Measurements from ENCODE around the gene TPX2. TPM values are rescaled to one million over a fixed set of nuclear protein-coding genes. Genes with fewer than 3 reads are reported as not detected.
A peak's percentile ranks its signal among the peaks of the same experiment; 100 is the strongest.
"Not testable (repeated sequence)": the region's sequence is repeated elsewhere in the genome, so short reads cannot be mapped to it uniquely, and the experiment has no call there.

TPX2 gene
- total RNA-seq, 2 donors from 2014 or later: 51.8 to 102 TPM

DNA sequence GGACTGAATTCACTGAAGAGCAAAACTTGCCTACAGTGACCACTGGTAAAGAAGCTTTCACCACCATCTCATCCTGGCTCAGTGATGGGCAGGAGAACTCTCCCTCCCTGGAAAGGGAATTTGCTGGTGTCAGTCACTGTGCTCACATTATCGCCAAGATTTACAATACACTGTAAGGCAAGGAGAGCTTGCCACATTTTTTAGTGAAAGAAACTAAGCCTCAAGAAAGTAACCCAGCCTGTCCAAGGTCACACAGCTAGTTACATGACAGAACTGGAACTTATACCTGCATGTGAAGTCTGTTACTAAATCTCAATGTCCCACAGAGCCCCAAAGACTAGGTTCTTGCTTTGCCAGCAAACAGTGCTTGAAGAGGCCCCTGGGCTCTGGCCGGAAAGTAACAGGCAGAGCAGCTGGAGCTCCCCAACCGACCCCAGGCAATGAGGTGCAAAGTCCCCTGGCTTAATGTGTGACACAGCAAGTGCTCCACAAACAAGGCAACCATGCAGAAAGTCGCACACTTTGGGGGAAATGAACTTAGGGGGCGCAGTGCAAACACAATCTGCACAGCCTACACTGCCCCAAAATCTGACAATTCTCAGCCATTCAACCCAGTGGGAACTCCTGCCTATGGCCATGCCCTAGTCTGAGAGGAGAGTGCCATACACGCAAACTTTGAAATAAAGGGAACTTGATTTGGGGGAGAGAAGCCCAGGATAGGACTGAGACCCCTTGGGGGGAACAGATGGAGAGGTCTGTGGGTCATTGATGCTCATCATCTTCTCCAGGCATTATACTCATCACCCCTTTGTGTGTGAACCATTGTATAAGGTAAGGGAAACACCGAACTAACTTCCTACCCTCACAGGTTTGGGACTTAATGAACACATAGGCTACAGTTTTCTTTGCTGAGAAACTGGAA lies 18.3 kb upstream of the TPX2 start:
- DNase-seq (ENCODE audit: low spot score): peak; percentile 73
- no peak for ATAC-seq
- Mint-ChIP-seq H3K36me3 (peaks cover 57% of the 10 kb centered on the region), H3K27ac (peak overlapping the region; percentile 86 to 99), H3K4me1 (ENCODE audit: low read depth in 2 of 2) (peaks cover 30 to 55% of the 10 kb centered on the region in 2 donors), H3K9me3 (no peaks in the 10 kb centered on the region), H3K27me3 (no peaks in the 10 kb centered on the region), H3K4me3 (peak overlapping the region; percentile 98)

DNA sequence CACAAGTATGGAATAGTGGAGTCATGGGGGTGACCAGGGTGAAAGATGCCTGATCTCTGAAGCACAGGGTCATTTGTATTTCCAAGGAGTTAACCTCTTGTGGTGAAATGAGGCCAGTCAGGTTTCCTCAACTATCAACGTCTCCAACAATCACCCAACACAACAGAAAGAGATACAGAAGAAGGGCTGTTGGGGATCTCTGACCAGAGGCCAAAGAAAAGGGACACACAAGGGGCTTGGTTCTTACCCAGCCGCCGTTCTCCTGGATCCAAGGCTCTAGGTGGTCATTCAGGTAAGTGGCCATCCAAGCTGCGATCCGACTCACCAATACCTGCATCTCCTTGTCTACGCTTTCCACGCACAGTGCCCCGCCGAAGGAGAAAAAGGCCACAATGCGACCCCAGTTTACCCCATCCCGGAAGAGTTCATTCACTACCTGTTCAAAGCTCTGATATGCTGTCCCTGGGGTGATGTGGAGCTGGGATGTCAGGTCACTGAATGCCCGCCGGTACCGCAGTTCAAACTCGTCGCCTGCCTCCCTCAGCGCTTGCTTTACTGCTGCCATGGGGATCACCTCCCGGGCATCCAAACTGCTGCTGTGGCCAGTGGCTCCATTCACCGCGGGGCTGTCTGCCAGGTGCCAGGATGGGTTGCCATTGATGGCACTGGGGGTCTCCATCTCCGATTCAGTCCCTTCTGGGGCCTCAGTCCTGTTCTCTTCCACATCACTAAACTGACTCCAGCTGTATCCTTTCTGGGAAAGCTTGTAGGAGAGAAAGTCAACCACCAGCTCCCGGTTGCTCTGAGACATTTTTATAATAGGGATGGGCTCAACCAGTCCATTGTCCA lies 17.5 kb upstream of the TPX2 start:
- H3K4me3 Mint-ChIP-seq: peak overlapping the region; percentile 98
- ATAC-seq (no peak), DNase-seq (ENCODE audit: low spot score) (peak; percentile 62)
- H3K27me3 Mint-ChIP-seq: no peaks in the 10 kb centered on the region
- H3K27ac Mint-ChIP-seq: peak overlapping the region; percentile 86 to 99
- no peaks in the 10 kb centered on the region for H3K9me3 Mint-ChIP-seq
- peaks cover 23 to 46% of the 10 kb centered on the region in 2 donors for H3K4me1 Mint-ChIP-seq (ENCODE audit: low read depth in 2 of 2)
- peaks cover 49% of the 10 kb centered on the region for H3K36me3 Mint-ChIP-seq

DNA sequence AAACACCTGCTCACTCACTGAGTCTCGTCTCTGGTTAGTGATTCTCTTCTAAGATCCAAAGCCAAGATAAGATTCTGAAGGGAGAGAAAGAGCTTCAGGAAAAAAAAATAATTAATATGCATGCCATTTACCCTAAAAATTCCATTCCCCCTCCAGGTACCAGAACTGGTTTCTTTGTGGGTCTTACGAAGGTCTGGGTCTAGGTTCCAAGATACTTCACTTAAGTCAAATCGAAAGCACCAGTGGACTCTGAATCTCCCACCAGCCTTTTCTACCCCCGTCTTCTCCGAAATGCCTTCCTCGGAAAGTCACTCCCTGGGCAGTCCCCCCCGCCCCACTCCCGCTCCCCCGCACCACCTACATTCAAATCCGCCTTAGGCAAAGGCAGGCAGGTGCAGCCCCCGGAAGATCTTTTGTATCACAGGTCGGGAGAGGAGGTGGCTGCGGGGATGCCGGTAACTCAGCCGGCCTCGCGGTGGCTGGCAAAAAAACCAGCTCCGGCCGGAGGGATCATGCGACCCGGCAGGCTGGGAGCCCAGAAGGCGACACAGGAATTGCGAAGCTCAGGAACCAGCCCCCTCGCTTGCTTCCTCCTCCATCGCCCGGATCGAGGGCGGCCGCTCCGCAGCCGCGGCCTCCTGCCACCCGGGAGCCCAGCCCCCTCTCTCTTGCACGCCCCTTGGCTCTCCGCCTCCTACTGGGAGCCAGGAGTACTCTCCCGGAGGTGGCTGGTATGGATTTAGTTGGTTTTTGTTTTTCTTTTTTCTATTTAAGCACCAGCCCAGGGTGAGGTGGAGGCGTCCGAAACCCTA lies 16.6 kb upstream of the TPX2 start, which contains the start of gene BCL2L1:
Gene BCL2L1, minus strand, starts transcription at position 612 of the 812 bp plus-strand sequence. CDS start 650 bp downstream, outside the sequence.
- peak; percentile 90 for DNase-seq (ENCODE audit: low spot score)
- peak; percentile 43 to 59 for ATAC-seq
- Mint-ChIP-seq H3K4me1 (ENCODE audit: low read depth in 2 of 2) (peaks cover 18 to 38% of the 10 kb centered on the region in 2 donors), H3K27ac (peak within 1 kb of the TSS; percentile 86 to 99), H3K9me3 (no peaks in the 10 kb centered on the region), H3K4me3 (peak within 1 kb of the TSS; percentile 98), H3K36me3 (peaks cover 40% of the 10 kb centered on the region), H3K27me3 (no peaks in the 10 kb centered on the region)

DNA sequence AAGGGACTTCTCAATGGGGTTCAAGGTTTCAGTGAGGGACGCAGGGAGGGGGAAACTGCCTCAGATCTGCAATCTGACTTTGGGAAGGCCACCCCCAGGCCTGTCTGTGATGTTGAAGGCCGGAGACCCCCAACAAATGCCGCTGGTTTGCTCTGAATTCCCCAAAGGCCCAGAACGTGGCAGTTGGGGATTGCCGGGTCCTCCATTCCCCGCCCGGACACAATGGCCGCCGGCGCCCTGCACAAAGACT lies 16.1 kb upstream of the TPX2 start:
- DNase-seq (ENCODE audit: low spot score) (no peak), ATAC-seq (no peak)
- Mint-ChIP-seq H3K4me3 (peak overlapping the region; percentile 98), H3K9me3 (no peaks in the 10 kb centered on the region), H3K4me1 (ENCODE audit: low read depth in 2 of 2) (peaks cover 12 to 33% of the 10 kb centered on the region in 2 donors), H3K36me3 (peaks cover 35% of the 10 kb centered on the region), H3K27ac (peak overlapping the region; percentile 86 to 99), H3K27me3 (no peaks in the 10 kb centered on the region)

DNA sequence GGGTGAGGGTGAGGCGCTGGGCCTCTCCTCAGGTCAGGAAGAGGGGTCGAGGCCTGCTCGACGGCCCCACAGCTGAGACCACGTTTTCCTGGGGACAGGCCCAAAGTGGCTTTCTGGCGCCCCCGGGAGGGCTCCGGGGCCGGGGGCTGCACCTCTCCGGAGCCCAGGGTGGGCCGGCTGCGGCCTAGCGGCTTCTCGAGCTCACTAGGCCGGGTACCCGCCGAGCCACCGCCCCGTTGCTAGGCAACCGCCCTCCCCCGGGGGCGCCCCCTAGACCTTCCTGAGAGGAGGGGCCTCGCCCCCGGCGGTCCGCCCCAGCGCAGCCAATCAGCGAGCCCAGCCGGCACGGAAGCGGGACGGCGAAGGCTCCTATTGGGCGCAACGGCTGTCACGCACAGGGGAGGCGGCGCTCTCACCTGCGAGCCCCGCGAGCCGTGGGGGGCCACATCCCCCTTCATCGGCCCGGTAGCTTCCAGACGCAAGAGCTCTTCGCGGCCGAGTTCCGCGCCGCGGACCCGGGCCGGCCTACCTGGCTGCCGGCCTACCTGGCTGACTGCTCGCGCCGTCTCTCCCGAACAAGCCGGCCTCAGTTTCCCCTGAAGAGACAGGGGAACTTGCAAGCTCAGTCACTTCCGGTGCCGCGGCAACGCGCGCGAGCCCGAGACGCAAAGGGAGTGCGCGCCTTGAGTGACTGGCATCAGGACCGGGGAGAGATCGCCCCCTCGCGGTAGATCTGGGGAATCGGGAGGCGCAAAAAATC lies 15.6 kb upstream of the TPX2 start:
- H3K4me1 Mint-ChIP-seq (ENCODE audit: low read depth in 2 of 2): peaks cover 11 to 29% of the 10 kb centered on the region in 2 donors
- no peaks in the 10 kb centered on the region for H3K9me3 Mint-ChIP-seq
- peak; percentile 95 to 96 for ATAC-seq
- peaks cover 34% of the 10 kb centered on the region for H3K36me3 Mint-ChIP-seq
- H3K4me3 Mint-ChIP-seq: peak overlapping the region; percentile 98
- DNase-seq (ENCODE audit: low spot score): peak; percentile 100
- no peaks in the 10 kb centered on the region for H3K27me3 Mint-ChIP-seq
- H3K27ac Mint-ChIP-seq: peak overlapping the region; percentile 86 to 99

DNA sequence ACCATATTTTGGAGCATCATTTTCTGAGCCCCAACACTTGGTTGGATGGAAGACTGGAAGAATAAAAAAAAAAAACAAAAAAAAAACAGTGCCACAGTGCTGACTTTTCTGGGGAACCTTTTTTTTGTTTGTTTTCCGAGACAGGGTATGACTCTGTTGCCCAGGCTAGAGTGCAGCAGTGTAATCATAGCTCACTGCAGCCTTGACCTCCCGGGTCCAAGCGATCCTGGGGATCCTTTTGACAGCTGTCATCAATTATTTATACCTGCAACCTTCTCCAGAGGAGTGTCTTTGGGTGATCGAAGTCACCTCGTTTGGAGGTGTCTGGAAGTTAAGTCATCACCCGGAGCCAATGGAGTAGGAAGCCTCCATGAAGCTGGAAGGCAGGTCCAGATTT lies 7.8 kb upstream of the TPX2 start:
- Mint-ChIP-seq H3K9me3 (no peaks in the 10 kb centered on the region), H3K4me1 (ENCODE audit: low read depth in 2 of 2) (no peaks in the 10 kb centered on the region), H3K36me3 (no peaks in the 10 kb centered on the region), H3K4me3 (no peak overlapping the region), H3K27me3 (no peaks in the 10 kb centered on the region), H3K27ac (no peak overlapping the region)
- ATAC-seq (no peak), DNase-seq (ENCODE audit: low spot score) (no peak)

DNA sequence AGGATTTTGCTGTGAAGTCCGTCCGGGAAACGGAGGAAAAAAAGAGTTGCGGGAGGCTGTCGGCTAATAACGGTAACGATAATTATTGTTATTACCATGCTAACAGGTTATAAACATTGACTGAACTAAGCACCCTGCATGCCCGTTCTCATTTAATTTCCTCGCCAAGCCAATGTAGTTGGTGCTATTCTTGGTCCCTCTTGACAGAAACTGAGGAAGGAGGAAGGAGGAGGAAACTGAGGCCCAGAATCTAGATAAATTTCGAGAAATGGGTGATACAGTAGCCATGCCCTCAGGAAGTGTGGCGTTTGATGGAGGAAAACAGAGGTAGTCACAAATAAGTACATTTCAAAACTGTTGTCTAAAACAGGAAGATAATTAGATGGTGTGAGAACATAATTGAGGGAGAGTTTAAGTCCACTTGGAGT lies 474 bp downstream of the TPX2 start:
- ATAC-seq (no peak), DNase-seq (ENCODE audit: low spot score) (no peak)
- Mint-ChIP-seq H3K27me3 (no peaks in the 10 kb centered on the region), H3K36me3 (no peaks in the 10 kb centered on the region), H3K4me3 (no peak overlapping the region), H3K27ac (no peak overlapping the region), H3K4me1 (ENCODE audit: low read depth in 2 of 2) (no peaks in the 10 kb centered on the region), H3K9me3 (no peaks in the 10 kb centered on the region)

DNA sequence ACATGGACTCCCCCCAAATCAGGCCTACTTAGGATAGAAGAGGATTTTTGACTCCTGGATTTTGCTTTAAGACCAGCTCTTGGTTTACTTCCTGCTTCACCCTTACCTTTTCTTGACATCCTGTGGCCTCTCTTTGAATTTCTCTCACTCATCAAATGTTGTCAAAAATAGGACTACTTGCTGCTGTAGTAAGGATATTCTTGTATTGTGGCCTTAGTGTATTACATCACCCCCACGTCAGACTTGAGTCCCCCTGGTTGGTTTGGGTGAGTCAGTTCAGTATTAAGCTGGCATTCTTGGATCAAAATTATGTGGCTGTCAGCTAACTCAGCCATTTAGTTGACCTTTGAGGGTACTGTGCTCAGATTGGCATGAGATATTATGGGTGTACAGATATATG lies 1.1 kb downstream of the TPX2 start:
- Mint-ChIP-seq H3K36me3 (no peaks in the 10 kb centered on the region), H3K4me3 (no peak overlapping the region), H3K27me3 (no peaks in the 10 kb centered on the region), H3K9me3 (no peaks in the 10 kb centered on the region), H3K4me1 (ENCODE audit: low read depth in 2 of 2) (no peaks in the 10 kb centered on the region), H3K27ac (no peak overlapping the region)
- ATAC-seq (peak in 1 of 2 donors; percentile 60), DNase-seq (ENCODE audit: low spot score) (no peak)

DNA sequence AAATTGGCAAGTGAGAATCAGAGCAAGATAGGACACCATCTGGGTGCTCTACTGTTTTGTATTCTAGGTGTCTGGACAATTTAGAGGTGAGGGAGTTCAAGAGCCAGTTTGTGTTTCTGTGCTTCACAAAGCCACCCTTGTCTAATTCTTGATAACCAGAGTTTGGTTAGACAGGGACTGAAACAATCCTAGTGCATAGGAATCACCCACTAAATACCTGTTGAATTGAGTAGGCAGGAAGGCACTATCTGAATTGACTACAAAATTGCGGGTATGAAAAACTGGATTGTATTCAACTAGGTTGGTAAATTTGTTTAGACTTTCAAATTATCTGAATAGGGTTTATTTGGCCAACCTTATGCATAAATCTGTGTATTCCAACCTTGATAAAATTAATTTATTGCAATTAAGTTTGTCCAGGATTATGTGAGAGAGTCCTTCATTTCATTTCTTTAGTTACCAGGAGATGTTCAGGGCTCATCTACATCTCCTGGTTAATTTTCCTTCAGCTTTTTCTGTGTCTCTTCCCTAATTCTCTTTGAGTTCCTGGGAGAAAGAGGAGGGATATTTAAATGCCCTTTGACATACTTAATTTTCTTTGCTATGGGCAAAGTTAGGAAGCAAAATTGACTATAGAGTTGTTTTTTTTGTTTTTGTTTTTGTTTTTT lies 1.7 kb downstream of the TPX2 start:
- no peak overlapping the region for H3K27ac Mint-ChIP-seq
- H3K4me1 Mint-ChIP-seq (ENCODE audit: low read depth in 2 of 2): no peaks in the 10 kb centered on the region
- no peaks in the 10 kb centered on the region for H3K27me3 Mint-ChIP-seq
- no peaks in the 10 kb centered on the region for H3K9me3 Mint-ChIP-seq
- no peak overlapping the region for H3K4me3 Mint-ChIP-seq
- H3K36me3 Mint-ChIP-seq: no peaks in the 10 kb centered on the region
- DNase-seq (ENCODE audit: low spot score) (no peak), ATAC-seq (no peak)

DNA sequence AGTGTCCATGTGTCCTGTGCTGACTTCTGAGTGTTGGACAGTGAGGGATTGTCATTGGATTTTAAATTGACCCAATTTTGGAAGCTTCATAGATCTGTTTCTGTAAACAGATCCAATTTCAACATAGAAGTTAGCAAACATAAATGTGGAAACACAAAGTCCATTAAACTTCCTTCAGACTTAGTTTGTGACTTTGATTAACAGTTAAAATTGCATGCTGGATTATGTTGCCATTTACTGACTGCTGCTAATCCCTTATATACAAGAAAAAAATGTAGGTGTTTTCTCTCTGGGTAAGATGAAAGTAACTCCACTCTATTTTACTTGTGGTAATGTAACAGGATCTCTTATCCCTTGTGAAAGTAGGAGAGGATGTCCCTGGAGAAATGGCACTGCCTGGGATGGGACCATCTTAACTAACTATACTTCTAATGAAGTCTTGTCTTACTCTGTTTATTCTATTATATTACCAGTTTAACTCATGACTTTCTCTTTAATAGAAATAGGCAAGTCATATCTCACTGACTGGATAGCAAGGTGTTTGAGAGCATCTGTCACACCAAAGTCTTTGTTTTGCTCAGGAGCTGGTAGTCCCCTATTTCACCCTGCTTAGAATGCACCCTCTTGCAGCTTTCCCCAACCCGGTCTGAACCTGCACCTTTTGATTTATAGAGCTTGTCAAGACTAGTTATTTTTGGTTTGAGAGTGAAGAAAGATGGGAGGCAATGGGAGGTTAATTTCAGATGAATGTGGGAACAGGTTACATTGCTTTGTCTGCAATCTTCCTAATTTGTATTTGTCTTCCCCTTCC lies 7.2 kb downstream of the TPX2 start:
- Mint-ChIP-seq H3K27me3 (no peaks in the 10 kb centered on the region), H3K9me3 (no peaks in the 10 kb centered on the region), H3K4me3 (no peak overlapping the region), H3K36me3 (no peaks in the 10 kb centered on the region), H3K4me1 (ENCODE audit: low read depth in 2 of 2) (no peaks in the 10 kb centered on the region), H3K27ac (no peak overlapping the region)
- no peak for DNase-seq (ENCODE audit: low spot score)
- ATAC-seq: no peak

DNA sequence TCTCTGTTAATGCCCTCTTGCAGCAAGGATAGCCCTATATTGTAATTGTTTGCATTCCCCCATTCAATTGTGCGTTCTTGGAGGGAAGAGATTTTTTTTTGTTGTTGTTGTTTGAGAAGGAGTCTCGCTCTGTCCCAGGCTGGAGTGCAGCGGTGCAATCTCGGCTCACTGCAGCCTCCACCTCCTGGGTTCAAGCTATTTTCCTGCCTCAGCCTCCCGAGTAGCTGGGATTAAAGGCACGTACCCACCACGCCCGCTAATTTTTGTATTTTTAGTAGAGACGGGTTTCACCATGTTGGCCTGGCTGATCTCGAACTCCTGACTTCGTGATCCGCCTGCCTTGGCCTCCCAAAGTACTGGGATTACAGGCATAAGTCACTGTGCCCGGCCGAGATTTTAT lies 7.9 kb downstream of the TPX2 start:
- not testable (repeated sequence) for H3K4me1 Mint-ChIP-seq (ENCODE audit: low read depth in 2 of 2); H3K9me3 Mint-ChIP-seq; ATAC-seq; H3K36me3 Mint-ChIP-seq; H3K27ac Mint-ChIP-seq; DNase-seq (ENCODE audit: low spot score); H3K27me3 Mint-ChIP-seq; H3K4me3 Mint-ChIP-seq

DNA sequence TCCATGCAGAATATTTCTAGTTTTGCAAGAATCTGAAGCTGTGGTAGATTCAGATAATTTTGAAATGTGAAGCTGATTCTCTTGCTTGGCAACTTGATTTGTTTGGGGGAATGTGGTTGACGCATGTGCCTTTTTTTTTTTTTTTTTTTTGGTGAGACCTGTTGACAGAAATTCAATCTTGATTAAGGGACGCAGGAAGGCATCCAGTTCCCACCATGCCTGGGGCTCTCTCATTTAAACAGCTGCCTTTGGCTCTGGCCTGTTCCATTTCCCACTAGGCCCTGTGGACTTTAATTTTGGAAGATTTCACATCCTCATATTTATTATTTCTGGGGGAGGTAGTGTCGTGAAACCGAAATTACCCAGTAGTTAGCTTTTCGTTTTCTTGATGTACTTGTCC lies 8.6 kb downstream of the TPX2 start:
- Mint-ChIP-seq H3K27ac (no peak overlapping the region), H3K4me1 (ENCODE audit: low read depth in 2 of 2) (no peaks in the 10 kb centered on the region), H3K9me3 (no peaks in the 10 kb centered on the region), H3K4me3 (no peak overlapping the region), H3K36me3 (no peaks in the 10 kb centered on the region), H3K27me3 (no peaks in the 10 kb centered on the region)
- DNase-seq (ENCODE audit: low spot score): no peak
- ATAC-seq: no peak
